Esophagus (tissue), 2 donors: ENCODE data around the gene DHX15. TPM values are rescaled to one million over a fixed set of nuclear protein-coding genes. Genes with fewer than 3 reads are reported as not detected.
"Not testable (repeated sequence)": the region's sequence is repeated elsewhere in the genome, so short reads cannot be mapped to it uniquely, and the experiment has no call there.

Experiments
- H3K27ac ChIP-seq, 2 donors: one replicate each; pipeline ENCODE4 v1.5.1; 2013; ENCODE audit warnings: low read depth in 2 of 2, mild to moderate bottlenecking in 2 of 2, inconsistent platforms in 1 of 2, low read length in 1 of 2, moderate library complexity in 1 of 2
- H3K27me3 ChIP-seq, 2 donors: one replicate each; pipeline ENCODE4 v1.6.1; 2013; ENCODE audit warnings: low read length in 2 of 2, control low read depth in 1 of 2, mild to moderate bottlenecking in 1 of 2; ENCODE audit not compliant: insufficient read depth in 2 of 2, control insufficient read depth in 1 of 2
- H3K36me3 ChIP-seq, 2 donors: one replicate each; pipeline ENCODE4 v1.6.1; 2013; ENCODE audit warnings: low read length in 1 of 2; ENCODE audit not compliant: control insufficient read depth in 2 of 2, insufficient read depth in 2 of 2
- H3K4me1 ChIP-seq, 2 donors: one replicate each; pipeline ENCODE4 v1.6.1; 2013; ENCODE audit warnings: low read length in 1 of 2; ENCODE audit not compliant: control insufficient read depth in 2 of 2, insufficient read depth in 2 of 2
- H3K4me3 ChIP-seq, 2 donors: one replicate each; pipeline ENCODE4 v1.5.1; 2013; ENCODE audit warnings: low read length in 2 of 2, mild to moderate bottlenecking in 2 of 2, low read depth in 1 of 2, moderate library complexity in 1 of 2
- H3K9me3 ChIP-seq, 2 donors: one replicate each; pipeline ENCODE4 v1.6.1; 2013; ENCODE audit warnings: mild to moderate bottlenecking in 2 of 2, low read depth in 1 of 2, low read length in 1 of 2, moderate library complexity in 1 of 2; ENCODE audit not compliant: control insufficient read depth in 2 of 2, insufficient read depth in 1 of 2
- WGBS, 2 donors: extraction: QIAGEN DNeasy Blood & Tissue Kit; methylation state at CpG; one replicate each; pipeline ENCODE4 v1.1.7; 2013; 5-methylcytosine and 5-hydroxymethylcytosine counted together
- polyA plus RNA-seq, 2 donors: library from polyadenylated mRNA; stranded (reverse); fragments of 200-250 nt; gene quantifications; one replicate each; pipeline ENCODE4 v1.2.3, GENCODE V29; 2013
- donor health status: healthy with polysubstance abuse.
- donor health status: Bipolar disorder and iron deficiency.

DHX15 gene
- polyA plus RNA-seq, 2 donors, result 43.5 to 59.3 TPM

- H3K36me3 ChIP-seq, result peaks cover 0 to 2% of the 10 kb centered on the region in 2 donors
- no peaks in the 10 kb centered on the region for H3K9me3 ChIP-seq
- no peaks in the 10 kb centered on the region for H3K4me1 ChIP-seq
- 92 to 93% methylated on average over 7 of the region's 7 CpGs for WGBS, 2 donors
- H3K27ac ChIP-seq, result no peak overlapping the region
- no peaks in the 10 kb centered on the region for H3K27me3 ChIP-seq
- H3K4me3 ChIP-seq, result no peak overlapping the region
Measured at GRCh38 chr4:24507439-24507838, 76.9 kb downstream of the DHX15 start.

- H3K27ac ChIP-seq, H3K36me3 ChIP-seq: not testable (repeated sequence)
- 85 to 90% methylated on average over 10 of the region's 10 CpGs for WGBS, 2 donors
Measured at GRCh38 chr4:24503090-24503489, 81.3 kb downstream of the DHX15 start.

GRCh38 chr4:24497221-24497620 is 87.1 kb downstream of the DHX15 start:
- Histone ChIP-seq H3K4me1 (no peaks in the 10 kb centered on the region), H3K27me3 (no peaks in the 10 kb centered on the region), H3K4me3 (no peak overlapping the region), H3K9me3 (no peaks in the 10 kb centered on the region), H3K36me3 (no peaks in the 10 kb centered on the region), H3K27ac (no peak overlapping the region)
- WGBS, 2 donors, result 85 to 90% methylated on average over 7 of the region's 7 CpGs

More at GRCh38 chr4:24503090-24503489, 81.3 kb downstream of the DHX15 start:
- not testable (repeated sequence) for H3K4me1 ChIP-seq, H3K4me3 ChIP-seq, H3K27me3 ChIP-seq, H3K9me3 ChIP-seq

- Histone ChIP-seq H3K4me3 (no peak overlapping the region), H3K27ac (no peak overlapping the region), H3K27me3 (no peaks in the 10 kb centered on the region), H3K36me3 (no peaks in the 10 kb centered on the region), H3K4me1 (no peaks in the 10 kb centered on the region), H3K9me3 (no peaks in the 10 kb centered on the region)
- 86 to 89% methylated on average over 6 of the region's 6 CpGs for WGBS, 2 donors
Measured at GRCh38 chr4:24496597-24496996, 87.8 kb downstream of the DHX15 start.

- 92 to 100% methylated on average over 1 of the region's 1 CpG for WGBS, 2 donors
- no peak overlapping the region for H3K27ac ChIP-seq
- H3K9me3 ChIP-seq, result no peaks in the 10 kb centered on the region
- H3K4me3 ChIP-seq, result no peak overlapping the region
- no peaks in the 10 kb centered on the region for H3K27me3 ChIP-seq
- no peaks in the 10 kb centered on the region for H3K4me1 ChIP-seq
- H3K36me3 ChIP-seq, result no peaks in the 10 kb centered on the region
Measured at GRCh38 chr4:24495388-24495787, 89.0 kb downstream of the DHX15 start.

GRCh38 chr4:24489870-24490269 is 94.5 kb downstream of the DHX15 start:
- peaks cover 0 to 2% of the 10 kb centered on the region in 2 donors for H3K9me3 ChIP-seq
- no peak overlapping the region for H3K4me3 ChIP-seq
- WGBS, 2 donors, result 65% methylated on average over 2 of the region's 2 CpGs
- H3K27me3 ChIP-seq, result no peaks in the 10 kb centered on the region
- no peak overlapping the region for H3K27ac ChIP-seq
- H3K36me3 ChIP-seq, result no peaks in the 10 kb centered on the region
- H3K4me1 ChIP-seq, result no peaks in the 10 kb centered on the region

GRCh38 chr4:24488399-24489164 is 95.8 kb downstream of the DHX15 start:
- Histone ChIP-seq H3K9me3 (peaks cover 0 to 2% of the 10 kb centered on the region in 2 donors), H3K27ac (no peak overlapping the region), H3K4me1 (no peaks in the 10 kb centered on the region), H3K36me3 (no peaks in the 10 kb centered on the region), H3K27me3 (no peaks in the 10 kb centered on the region), H3K4me3 (no peak overlapping the region)
- WGBS, 2 donors, result 34 to 37% methylated on average over 15 of the region's 15 CpGs

- H3K4me3 ChIP-seq, result no peak overlapping the region
- H3K27me3 ChIP-seq, result no peaks in the 10 kb centered on the region
- H3K27ac ChIP-seq, result no peak overlapping the region
- no peaks in the 10 kb centered on the region for H3K4me1 ChIP-seq
- peaks cover 0 to 2% of the 10 kb centered on the region in 2 donors for H3K9me3 ChIP-seq
- no peaks in the 10 kb centered on the region for H3K36me3 ChIP-seq
- 93% methylated on average over 4 of the region's 4 CpGs for WGBS, 2 donors
Measured at GRCh38 chr4:24482871-24483270, 101.5 kb downstream of the DHX15 start.

GRCh38 chr4:24477919-24478318 is 106.4 kb downstream of the DHX15 start:
- H3K27ac ChIP-seq, result no peak overlapping the region
- no peaks in the 10 kb centered on the region for H3K9me3 ChIP-seq
- H3K36me3 ChIP-seq, result no peaks in the 10 kb centered on the region
- H3K27me3 ChIP-seq, result no peaks in the 10 kb centered on the region
- 29 to 37% methylated on average over 5 of the region's 5 CpGs for WGBS, 2 donors
- H3K4me1 ChIP-seq, result no peaks in the 10 kb centered on the region
- H3K4me3 ChIP-seq, result no peak overlapping the region
